Suprapubic skin (tissue), 4 donors: ENCODE results near the gene NDST3. TPM values are rescaled to one million over a fixed set of nuclear protein-coding genes. Genes with fewer than 3 reads are reported as not detected.

Experiments
- DNase-seq, 2 donors: peaks; one replicate each; pipeline ENCODE4 v3.0.0-alpha.2; 2019; ENCODE audit warnings: low spot score in 2 of 2
- H3K27ac ChIP-seq: fragments of 200-600 bp; sonication (generic); one replicate; pipeline ENCODE4 v1.5.1; 2019
- H3K27me3 ChIP-seq: fragments of 200-600 bp; sonication (generic); one replicate; pipeline ENCODE4 v1.5.1; 2019
- H3K36me3 ChIP-seq: fragments of 200-600 bp; sonication (generic); one replicate; pipeline ENCODE4 v1.5.1; 2019
- H3K4me1 ChIP-seq: fragments of 200-600 bp; sonication (generic); one replicate; pipeline ENCODE4 v1.5.1; 2019
- H3K4me3 ChIP-seq: fragments of 200-600 bp; sonication (generic); one replicate; pipeline ENCODE4 v1.5.1; 2019; ENCODE audit warnings: mild to moderate bottlenecking
- H3K9me3 ChIP-seq: fragments of 200-600 bp; sonication (generic); one replicate; pipeline ENCODE4 v1.5.1; 2019
- CTCF ChIP-seq, 2 donors: fragments of 200-600 bp in 1 of 2; fragments of 450-650 bp in 1 of 2; sonication (generic) in 1 of 2; IDR thresholded peaks; one replicate each; pipeline ENCODE4 v1.5.1; 2016 to 2019; ENCODE audit warnings: antibody characterized with exemption in 2 of 2, mild to moderate bottlenecking in 1 of 2, moderate library complexity in 1 of 2
- EP300 ChIP-seq: sonication (generic); formaldehyde crosslinking; IDR thresholded peaks from one replicate; pipeline ENCODE4 v1.6.1; 2017; ENCODE audit warnings: antibody characterized with exemption
- POLR2A ChIP-seq, 2 donors: fragments of 450-650 bp; IDR thresholded peaks; one replicate each; pipeline ENCODE4 v1.6.1; 2017; ENCODE audit warnings: antibody characterized with exemption in 2 of 2, mild to moderate bottlenecking in 2 of 2, moderate library complexity in 2 of 2
- POLR2AphosphoS5 ChIP-seq, 3 donors: sonication (generic); formaldehyde crosslinking; IDR thresholded peaks; one replicate each; pipeline ENCODE4 v1.6.1; 2017; ENCODE audit warnings: antibody characterized with exemption in 3 of 3
- WGBS: methylation state at CpG from one replicate; pipeline ENCODE4 v1.1.5; 2018; 5-methylcytosine and 5-hydroxymethylcytosine counted together
- total RNA-seq, 4 donors: library from RNA; depleted of rRNA; stranded (reverse); fragments of >200 nt; gene quantifications; one replicate each; pipeline ENCODE4 v1.1.0, GENCODE V29; 2016

NDST3 gene
- total RNA-seq, 4 donors from 2014 or later, result not detected

GRCh38 chr4:118206627-118207026 lies 172.3 kb downstream of the NDST3 start:
- no peaks in the 10 kb centered on the region for H3K4me1 ChIP-seq
- TF ChIP-seq POLR2AphosphoS5 (IDR thresholded peaks at IDR 0.05) (no peak), CTCF (IDR thresholded peaks at IDR 0.05) (no peak), POLR2A (IDR thresholded peaks at IDR 0.05) (no peak), EP300 (no peak)
- WGBS, result 89% methylated on average over 2 of the region's 2 CpGs
- no peak overlapping the region for H3K4me3 ChIP-seq
- no peak overlapping the region for H3K27ac ChIP-seq
- peaks cover 8% of the 10 kb centered on the region for H3K9me3 ChIP-seq
- no peak for DNase-seq
- no peaks in the 10 kb centered on the region for H3K36me3 ChIP-seq
- H3K27me3 ChIP-seq, result no peaks in the 10 kb centered on the region

- 82% methylated on average over 3 of the region's 3 CpGs for WGBS
- Histone ChIP-seq H3K9me3 (no peaks in the 10 kb centered on the region), H3K27me3 (no peaks in the 10 kb centered on the region), H3K36me3 (no peaks in the 10 kb centered on the region), H3K4me3 (no peak overlapping the region), H3K27ac (no peak overlapping the region), H3K4me1 (no peaks in the 10 kb centered on the region)
- no peak for DNase-seq
- TF ChIP-seq CTCF (IDR thresholded peaks at IDR 0.05) (no peak), POLR2A (IDR thresholded peaks at IDR 0.05) (no peak)
These were observed 178.8 kb downstream of the NDST3 start for GRCh38 chr4:118213101-118213500.

- DNase-seq, result no peak
- Histone ChIP-seq H3K27me3 (no peaks in the 10 kb centered on the region), H3K4me3 (no peak overlapping the region), H3K27ac (no peak overlapping the region), H3K36me3 (no peaks in the 10 kb centered on the region), H3K9me3 (no peaks in the 10 kb centered on the region), H3K4me1 (no peaks in the 10 kb centered on the region)
- WGBS, result 92% methylated on average over 2 of the region's 2 CpGs
- TF ChIP-seq POLR2AphosphoS5 (IDR thresholded peaks at IDR 0.05), result no peak
- no peak for TF ChIP-seq CTCF (IDR thresholded peaks at IDR 0.05)
- TF ChIP-seq EP300, result no peak
- no peak for TF ChIP-seq POLR2A (IDR thresholded peaks at IDR 0.05)
These were observed 181.5 kb downstream of the NDST3 start for GRCh38 chr4:118215826-118216225.

GRCh38 chr4:118221227-118221800 lies 187.0 kb downstream of the NDST3 start:
- 44% methylated on average over 2 of the region's 2 CpGs for WGBS
- Histone ChIP-seq H3K4me1 (no peaks in the 10 kb centered on the region), H3K36me3 (no peaks in the 10 kb centered on the region), H3K27me3 (no peaks in the 10 kb centered on the region), H3K9me3 (no peaks in the 10 kb centered on the region), H3K27ac (no peak overlapping the region), H3K4me3 (no peak overlapping the region)
- no peak for DNase-seq
- no peak for TF ChIP-seq POLR2A (IDR thresholded peaks at IDR 0.05)
- no peak for TF ChIP-seq EP300
- TF ChIP-seq CTCF (IDR thresholded peaks at IDR 0.05), result no peak
- no peak for TF ChIP-seq POLR2AphosphoS5 (IDR thresholded peaks at IDR 0.05)

- Histone ChIP-seq H3K27me3 (no peaks in the 10 kb centered on the region), H3K4me1 (no peaks in the 10 kb centered on the region), H3K4me3 (no peak overlapping the region), H3K27ac (no peak overlapping the region), H3K36me3 (no peaks in the 10 kb centered on the region), H3K9me3 (no peaks in the 10 kb centered on the region)
- WGBS, result 5% methylated on average over 3 of the region's 3 CpGs
- TF ChIP-seq POLR2AphosphoS5 (IDR thresholded peaks at IDR 0.05), result no peak
- peak; percentile 11 to 38 for TF ChIP-seq CTCF (IDR thresholded peaks at IDR 0.05)
- DNase-seq, result no peak
These were observed 190.1 kb downstream of the NDST3 start for GRCh38 chr4:118224243-118224829.
